ENCODE results near the gene SPRY1.

DNA sequence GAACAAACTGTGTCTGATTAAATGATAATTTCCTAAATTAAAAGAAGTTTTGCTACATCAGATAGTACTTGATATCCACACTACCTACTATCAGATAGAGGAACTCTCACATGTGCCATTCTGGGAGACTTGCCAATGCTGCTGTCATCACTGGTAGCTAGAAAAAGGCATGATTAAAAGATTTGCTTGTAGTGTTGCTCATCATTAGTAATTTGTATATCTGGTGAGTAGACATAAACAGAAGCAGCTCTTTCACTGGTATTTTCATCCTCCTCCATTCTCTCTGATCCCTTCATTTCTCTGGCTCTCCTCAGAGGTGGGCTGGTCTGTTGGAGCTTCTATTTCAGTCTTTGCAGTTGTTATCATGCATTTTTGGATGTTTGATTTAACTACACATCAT, 56.0 kb downstream of the SPRY1 start:
- TF ChIP-seq, protein P1, sequence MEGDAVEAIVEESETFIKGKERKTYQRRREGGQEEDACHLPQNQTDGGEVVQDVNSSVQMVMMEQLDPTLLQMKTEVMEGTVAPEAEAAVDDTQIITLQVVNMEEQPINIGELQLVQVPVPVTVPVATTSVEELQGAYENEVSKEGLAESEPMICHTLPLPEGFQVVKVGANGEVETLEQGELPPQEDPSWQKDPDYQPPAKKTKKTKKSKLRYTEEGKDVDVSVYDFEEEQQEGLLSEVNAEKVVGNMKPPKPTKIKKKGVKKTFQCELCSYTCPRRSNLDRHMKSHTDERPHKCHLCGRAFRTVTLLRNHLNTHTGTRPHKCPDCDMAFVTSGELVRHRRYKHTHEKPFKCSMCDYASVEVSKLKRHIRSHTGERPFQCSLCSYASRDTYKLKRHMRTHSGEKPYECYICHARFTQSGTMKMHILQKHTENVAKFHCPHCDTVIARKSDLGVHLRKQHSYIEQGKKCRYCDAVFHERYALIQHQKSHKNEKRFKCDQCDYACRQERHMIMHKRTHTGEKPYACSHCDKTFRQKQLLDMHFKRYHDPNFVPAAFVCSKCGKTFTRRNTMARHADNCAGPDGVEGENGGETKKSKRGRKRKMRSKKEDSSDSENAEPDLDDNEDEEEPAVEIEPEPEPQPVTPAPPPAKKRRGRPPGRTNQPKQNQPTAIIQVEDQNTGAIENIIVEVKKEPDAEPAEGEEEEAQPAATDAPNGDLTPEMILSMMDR (IDR thresholded peaks at IDR 0.05) = no peak
- no peak for TF ChIP-seq POLR2A (IDR thresholded peaks at IDR 0.05)

Data from body of pancreas (tissue), 4 donors.